ENCODE measurements around the gene TP63. TPM values are rescaled to one million over a fixed set of nuclear protein-coding genes. Genes with fewer than 3 reads are reported as not detected.

TP63 gene
- total and polyA plus RNA-seq, 12 donors = 0.11 to 0.84 (median 0.16) TPM; not detected in 1

DNA sequence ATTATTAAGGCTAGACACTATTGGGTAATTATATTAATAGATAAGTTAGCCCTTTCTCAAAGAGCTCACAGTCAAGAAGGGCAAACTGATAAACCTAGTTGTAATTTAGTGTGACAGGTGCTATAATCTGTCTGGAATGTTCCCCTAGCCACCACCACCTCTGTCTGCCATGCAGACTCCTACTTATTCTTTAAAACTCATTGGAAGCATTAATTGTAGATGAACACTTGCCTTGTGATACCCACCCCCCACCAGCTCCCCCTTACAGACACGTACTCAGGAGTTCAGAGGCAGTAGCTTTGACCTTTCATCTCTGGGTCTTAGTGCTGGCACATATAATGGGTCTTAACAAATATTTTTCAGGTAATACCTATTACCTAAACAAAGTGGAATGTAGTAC lies 195.9 kb downstream of the TP63 start:
- H3K4me1 ChIP-seq (replicated peaks in 1 of 2) = no peaks in the 10 kb centered on the region
- no peak overlapping the region for H3K4me3 ChIP-seq
- no peak overlapping the region for H3K27ac ChIP-seq
- 77 to 89% (median 82%) methylated on average over 1 of the region's 1 CpG for WGBS, 4 donors
- intact Hi-C loops (cut with DNase I) = no loop called here
- no peak for DNase-seq
- no peaks in the 10 kb centered on the region for H3K27me3 ChIP-seq
- no peaks in the 10 kb centered on the region for H3K9me3 ChIP-seq (replicated peaks in 1 of 3)
- TF ChIP-seq CTCF (IDR thresholded peaks at IDR 0.05) (no peak), POLR2A (IDR thresholded peaks at IDR 0.05) (no peak)
- no peaks in the 10 kb centered on the region for H3K36me3 ChIP-seq (replicated peaks in 1 of 2)

DNA sequence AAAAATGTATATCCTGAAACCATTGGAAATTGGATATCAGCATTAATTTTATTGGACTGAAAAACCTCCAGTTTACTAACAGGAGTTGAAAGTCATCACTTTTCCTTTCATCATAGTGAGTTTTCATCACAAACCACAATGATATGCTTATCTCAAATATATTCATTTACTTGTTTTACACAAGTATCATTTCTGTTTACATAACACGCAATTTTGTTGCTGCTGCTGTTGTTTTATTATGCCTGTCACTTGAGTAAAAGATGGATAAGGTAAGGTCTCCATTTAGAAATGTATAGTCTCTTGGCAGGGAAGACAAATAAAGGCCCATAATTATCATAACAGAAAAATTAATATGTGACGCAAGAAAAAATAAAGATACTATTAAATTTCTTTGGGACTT lies 199.2 kb downstream of the TP63 start:
- intact Hi-C loops (cut with DNase I) = no loop called here
- 88 to 95% (median 93%) methylated on average over 2 of the region's 2 CpGs for WGBS, 4 donors
- Histone ChIP-seq H3K27ac (no peak overlapping the region), H3K4me3 (no peak overlapping the region), H3K27me3 (no peaks in the 10 kb centered on the region), H3K4me1 (replicated peaks in 1 of 2) (no peaks in the 10 kb centered on the region), H3K36me3 (replicated peaks in 1 of 2) (no peaks in the 10 kb centered on the region), H3K9me3 (replicated peaks in 1 of 3) (no peaks in the 10 kb centered on the region)
- TF ChIP-seq CTCF (IDR thresholded peaks at IDR 0.05) (no peak), POLR2A (IDR thresholded peaks at IDR 0.05) (no peak)
- DNase-seq = no peak

GRCh38 chr3:189833266-189833665 lies 202.1 kb downstream of the TP63 start:
- intact Hi-C loops (cut with DNase I) = no loop called here
- no peaks in the 10 kb centered on the region for H3K36me3 ChIP-seq (replicated peaks in 1 of 2)
- 77 to 85% (median 78%) methylated on average over 2 of the region's 2 CpGs for WGBS, 4 donors
- no peak overlapping the region for H3K27ac ChIP-seq
- H3K4me3 ChIP-seq = no peak overlapping the region
- H3K4me1 ChIP-seq (replicated peaks in 1 of 2) = no peaks in the 10 kb centered on the region
- no peaks in the 10 kb centered on the region for H3K27me3 ChIP-seq
- no peak for TF ChIP-seq CTCF (IDR thresholded peaks at IDR 0.05)
- no peak for TF ChIP-seq POLR2A (IDR thresholded peaks at IDR 0.05)
- H3K9me3 ChIP-seq (replicated peaks in 1 of 3) = no peaks in the 10 kb centered on the region
- DNase-seq = no peak

- 87 to 96% (median 91%) methylated on average over 8 of the region's 8 CpGs for WGBS, 4 donors
- no peaks in the 10 kb centered on the region for H3K36me3 ChIP-seq (replicated peaks in 1 of 2)
- no peaks in the 10 kb centered on the region for H3K4me1 ChIP-seq (replicated peaks in 1 of 2)
- no peak for DNase-seq
- intact Hi-C loops (cut with DNase I) = no loop called here
- H3K4me3 ChIP-seq = no peak overlapping the region
- H3K27me3 ChIP-seq = no peaks in the 10 kb centered on the region
- H3K9me3 ChIP-seq (replicated peaks in 1 of 3) = no peaks in the 10 kb centered on the region
- no peak overlapping the region for H3K27ac ChIP-seq
- TF ChIP-seq CTCF (IDR thresholded peaks at IDR 0.05) (no peak), POLR2A (IDR thresholded peaks at IDR 0.05) (no peak)
Observed at GRCh38 chr3:189833996-189834395, 202.8 kb downstream of the TP63 start.

Data from adrenal gland (tissue), 12 donors.